ENCODE measurements around the gene CREB1.

Gene CREB1

DNA sequence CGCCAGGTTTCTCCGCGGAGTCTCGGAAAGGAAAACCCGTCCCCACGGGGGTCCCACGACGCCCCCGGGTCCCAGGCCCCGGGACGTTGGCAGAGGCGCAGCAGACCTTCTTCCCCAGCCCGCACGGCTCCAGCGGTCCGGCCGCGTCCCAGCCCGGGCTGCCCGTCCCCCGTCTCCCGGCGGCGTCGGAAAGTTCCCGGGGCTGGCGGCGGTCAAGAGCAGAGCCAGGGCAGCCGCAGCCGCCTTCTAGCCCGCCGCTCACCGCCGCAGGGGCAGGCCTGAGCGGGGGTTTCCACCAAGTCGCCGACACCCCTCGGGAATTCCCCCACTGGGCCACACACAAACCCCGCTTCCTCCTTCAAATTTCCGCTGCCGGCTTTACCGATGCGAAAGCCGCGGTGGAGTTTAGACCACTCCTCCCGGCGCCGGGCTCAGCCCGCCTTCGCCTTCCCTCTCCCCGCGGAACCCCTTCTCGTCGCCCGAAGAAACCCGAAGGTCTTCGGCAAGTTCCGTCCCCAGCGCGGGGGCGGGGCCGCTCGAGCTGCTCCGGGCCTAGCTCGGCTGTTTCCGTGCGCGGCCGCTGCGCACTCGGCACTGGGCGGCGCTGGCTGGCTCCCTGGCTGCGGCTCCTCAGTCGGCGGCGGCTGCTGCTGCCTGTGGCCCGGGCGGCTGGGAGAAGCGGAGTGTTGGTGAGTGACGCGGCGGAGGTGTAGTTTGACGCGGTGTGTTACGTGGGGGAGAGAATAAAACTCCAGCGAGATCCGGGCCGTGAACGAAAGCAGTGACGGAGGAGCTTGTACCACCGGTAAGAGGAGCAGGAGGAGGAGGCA, at the start of gene CREB1:
CREB1 (plus strand) TSS at position 633 of the 830 bp plus-strand sequence. CDS start 25,674 bp downstream, outside the sequence.
- TF ChIP-seq, protein P1, sequence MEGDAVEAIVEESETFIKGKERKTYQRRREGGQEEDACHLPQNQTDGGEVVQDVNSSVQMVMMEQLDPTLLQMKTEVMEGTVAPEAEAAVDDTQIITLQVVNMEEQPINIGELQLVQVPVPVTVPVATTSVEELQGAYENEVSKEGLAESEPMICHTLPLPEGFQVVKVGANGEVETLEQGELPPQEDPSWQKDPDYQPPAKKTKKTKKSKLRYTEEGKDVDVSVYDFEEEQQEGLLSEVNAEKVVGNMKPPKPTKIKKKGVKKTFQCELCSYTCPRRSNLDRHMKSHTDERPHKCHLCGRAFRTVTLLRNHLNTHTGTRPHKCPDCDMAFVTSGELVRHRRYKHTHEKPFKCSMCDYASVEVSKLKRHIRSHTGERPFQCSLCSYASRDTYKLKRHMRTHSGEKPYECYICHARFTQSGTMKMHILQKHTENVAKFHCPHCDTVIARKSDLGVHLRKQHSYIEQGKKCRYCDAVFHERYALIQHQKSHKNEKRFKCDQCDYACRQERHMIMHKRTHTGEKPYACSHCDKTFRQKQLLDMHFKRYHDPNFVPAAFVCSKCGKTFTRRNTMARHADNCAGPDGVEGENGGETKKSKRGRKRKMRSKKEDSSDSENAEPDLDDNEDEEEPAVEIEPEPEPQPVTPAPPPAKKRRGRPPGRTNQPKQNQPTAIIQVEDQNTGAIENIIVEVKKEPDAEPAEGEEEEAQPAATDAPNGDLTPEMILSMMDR (IDR thresholded peaks at IDR 0.05; ENCODE audit: low read depth, low read length), result no peak; the same call in 1 of the 2 replicates
- DNase-seq (ENCODE audit: extremely low read depth, low read depth), result peak; percentile 96

DNA sequence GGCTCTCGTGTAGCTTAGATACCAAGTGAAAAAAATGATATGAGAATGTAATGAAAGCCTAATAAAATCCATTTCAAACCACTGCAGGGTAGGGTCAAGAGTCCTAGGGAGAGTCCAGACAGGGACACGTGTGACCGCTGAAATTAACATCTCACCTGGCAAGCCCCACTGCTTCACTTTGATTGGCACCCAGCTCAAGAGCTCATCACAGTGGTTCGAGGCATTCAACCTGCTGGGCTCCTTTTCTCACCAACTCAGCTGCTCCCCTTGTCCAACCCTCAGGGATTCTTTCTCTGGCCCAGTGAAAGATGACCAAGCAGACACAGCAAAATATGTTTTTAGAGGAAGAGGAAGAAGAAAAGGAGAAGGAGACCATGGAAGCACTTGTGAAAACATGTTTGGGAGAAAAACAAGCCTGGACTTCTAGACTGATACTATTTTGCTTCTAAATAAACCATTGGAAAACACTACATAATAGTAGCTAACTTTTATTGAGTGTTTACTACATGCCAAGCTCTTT, 49.2 kb upstream of the CREB1 start:
- TF ChIP-seq, protein P1 (IDR thresholded peaks at IDR 0.05; ENCODE audit: low read depth, low read length), result no peak
- no peak for DNase-seq (ENCODE audit: extremely low read depth, low read depth)

DNA sequence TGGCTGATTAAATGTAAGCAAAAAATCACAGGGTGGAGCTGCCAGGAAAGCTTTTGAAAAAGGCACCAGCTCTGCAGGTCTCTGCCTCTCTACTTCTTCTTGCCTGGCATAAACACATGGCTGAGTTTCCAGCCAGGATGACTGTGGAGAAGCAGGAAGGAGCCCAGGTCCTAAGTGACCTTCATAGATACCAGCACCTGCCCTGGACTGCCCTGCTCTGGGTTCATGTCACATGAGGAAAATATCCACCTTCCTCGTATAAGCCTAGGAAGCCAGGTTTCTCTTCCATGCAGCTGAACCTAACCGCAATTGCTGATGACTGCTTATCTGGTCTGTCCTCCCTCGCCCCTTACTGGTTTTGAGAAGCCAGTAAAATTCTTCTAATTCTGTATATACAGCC, 47.8 kb upstream of the CREB1 start:
- TF ChIP-seq, protein P1 (IDR thresholded peaks at IDR 0.05; ENCODE audit: low read depth, low read length), result no peak
- no peak for DNase-seq (ENCODE audit: extremely low read depth, low read depth)

DNA sequence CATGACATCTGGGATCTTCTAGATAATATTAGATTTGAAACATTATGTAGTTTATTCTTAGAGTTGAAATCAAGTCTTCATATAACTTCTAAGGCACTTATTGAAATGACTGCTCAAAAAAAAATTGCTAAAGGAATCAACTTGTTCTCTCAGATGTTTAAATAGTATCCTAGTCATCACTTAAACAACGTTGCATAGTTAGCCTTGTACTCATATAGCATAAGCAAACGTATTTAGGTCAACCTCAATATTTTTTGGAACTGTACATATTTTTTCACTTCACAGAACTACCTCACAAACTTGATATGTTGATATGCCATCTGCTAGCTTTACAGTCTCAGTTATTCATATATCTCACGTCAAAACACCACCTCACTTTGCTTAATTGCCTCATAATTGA, 47.1 kb upstream of the CREB1 start:
- TF ChIP-seq, protein P1 (IDR thresholded peaks at IDR 0.05; ENCODE audit: low read depth, low read length), result no peak
- DNase-seq (ENCODE audit: extremely low read depth, low read depth), result no peak

DNA sequence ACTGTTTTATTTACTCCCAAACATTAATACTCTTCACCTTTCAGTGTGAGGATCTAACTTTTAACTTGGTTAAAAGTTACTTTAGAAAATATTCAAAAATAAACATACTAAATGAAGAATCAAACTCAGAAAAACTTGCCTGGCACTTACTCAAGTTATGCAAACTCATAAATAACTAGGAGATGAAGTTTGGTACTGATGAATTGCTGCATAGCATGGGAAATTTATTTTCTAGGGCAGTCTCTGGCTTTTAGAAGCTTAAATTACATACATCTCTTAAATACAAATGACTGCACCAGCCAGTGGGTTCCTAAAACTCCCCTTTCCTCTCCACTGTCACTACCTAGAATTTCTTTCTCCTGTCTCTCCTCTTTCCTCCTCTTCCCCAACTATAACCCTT, 46.7 kb upstream of the CREB1 start:
- DNase-seq (ENCODE audit: extremely low read depth, low read depth), result no peak
- TF ChIP-seq, protein P1 (IDR thresholded peaks at IDR 0.05; ENCODE audit: low read depth, low read length), result no peak

DNA sequence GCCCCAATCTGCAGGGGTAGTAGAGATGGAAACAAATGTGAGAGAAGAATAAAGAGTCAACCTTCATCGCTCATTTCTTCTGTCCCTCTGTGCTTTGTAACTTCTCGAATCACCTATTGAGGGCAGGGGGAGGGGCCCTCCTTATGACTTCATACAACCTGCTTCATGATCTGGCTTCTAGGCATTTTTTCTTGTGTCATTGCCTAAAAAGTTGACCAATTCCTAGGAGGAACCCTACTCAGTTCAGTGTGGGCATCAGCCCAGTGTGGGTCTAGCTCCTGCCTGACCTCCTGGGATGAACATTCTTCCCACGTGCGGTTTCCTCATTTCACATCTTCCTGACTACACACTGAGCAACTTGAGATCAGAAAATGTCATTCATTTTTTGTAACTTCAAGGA, 46.3 kb upstream of the CREB1 start:
- TF ChIP-seq, protein P1 (IDR thresholded peaks at IDR 0.05; ENCODE audit: low read depth, low read length), result no peak

More for the DNA sequence above, 46.3 kb upstream of the CREB1 start:
- no peak for DNase-seq (ENCODE audit: extremely low read depth, low read depth)
